Right hindlimb (tissue), 1 donor: ENCODE results near the gene TEX101.

Experiments used
- DNase-seq: peaks from one replicate; pipeline ENCODE4 v3.0.0-alpha.2; 2018

The TEX101 gene

DNA sequence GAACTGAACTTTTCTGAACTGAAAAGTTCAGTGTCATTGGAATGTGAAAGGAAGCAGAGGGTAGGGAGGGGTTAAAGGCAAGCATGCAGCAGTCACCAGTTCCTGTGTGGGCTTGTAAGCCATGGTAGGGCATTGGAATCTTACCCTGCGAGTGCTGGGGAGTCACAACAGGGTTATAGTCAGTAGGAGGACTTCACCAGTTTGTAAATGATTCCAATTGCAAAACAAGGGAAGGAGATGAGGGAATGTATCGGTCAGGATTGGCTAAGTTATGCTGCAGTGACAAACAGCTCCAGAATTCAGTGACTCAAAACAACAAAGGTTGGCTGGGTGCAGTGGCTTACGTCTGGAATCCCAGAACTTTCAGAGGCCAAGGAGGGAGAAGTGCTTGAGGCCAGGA, 37.9 kb downstream of the TEX101 start:
- DNase-seq = no peak

DNA sequence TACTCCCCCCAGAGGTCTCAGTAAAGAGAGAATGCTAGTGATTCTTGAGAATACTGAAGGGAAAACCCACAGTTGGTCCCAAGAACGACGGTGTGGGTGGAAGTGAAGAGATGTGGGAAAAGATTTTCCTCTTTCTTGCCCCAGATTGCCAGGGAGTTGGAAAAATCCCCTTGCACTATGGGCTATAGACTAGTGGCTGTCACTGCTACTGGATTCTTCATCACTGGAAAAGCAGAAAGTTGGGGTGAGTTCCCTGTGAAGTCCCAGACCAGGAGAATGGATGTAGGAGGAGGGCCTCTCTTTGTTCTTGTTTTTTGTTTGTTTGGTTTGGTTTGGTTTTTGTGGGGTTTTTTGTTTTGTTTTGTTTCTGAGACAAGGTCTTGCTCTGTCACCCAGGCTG, 39.3 kb downstream of the TEX101 start:
- no peak for DNase-seq

DNA sequence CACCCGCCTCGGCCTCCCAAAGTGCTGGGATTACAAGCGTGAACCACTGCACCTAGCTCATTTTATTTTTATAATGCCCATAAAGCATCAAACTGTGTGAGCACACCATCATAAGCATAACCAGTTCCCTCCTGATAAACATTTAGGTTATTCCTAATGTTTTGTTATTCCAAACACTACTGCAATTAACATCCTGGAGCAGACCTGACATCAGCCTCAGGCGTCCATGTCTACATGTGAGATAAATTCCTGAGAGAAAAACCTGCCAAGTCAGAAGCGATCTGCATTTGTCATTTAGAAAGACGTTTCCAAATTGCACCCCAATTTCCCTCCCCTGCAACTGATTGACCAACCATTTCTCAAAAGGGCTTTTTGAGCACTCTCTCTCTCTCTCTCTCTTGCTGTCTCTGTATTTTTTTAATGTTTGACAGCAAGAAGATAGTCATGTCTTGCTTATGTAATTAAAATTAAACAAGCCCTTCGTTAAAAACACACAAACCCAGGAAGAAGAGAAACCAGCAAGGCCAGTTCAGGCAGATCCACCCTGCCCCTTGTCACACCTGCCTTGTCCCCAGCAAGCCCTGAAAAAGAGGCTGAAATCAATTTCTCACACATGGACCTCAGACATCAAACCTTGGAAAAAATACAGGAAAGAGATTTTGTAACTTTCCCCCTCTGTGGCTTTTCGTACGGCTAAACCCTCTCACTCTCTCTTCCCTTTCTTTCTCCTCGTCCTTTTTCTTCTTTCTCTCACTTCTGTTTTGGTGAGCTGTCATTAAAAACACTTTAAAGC, 40.8 kb downstream of the TEX101 start:
- DNase-seq = no peak

DNA sequence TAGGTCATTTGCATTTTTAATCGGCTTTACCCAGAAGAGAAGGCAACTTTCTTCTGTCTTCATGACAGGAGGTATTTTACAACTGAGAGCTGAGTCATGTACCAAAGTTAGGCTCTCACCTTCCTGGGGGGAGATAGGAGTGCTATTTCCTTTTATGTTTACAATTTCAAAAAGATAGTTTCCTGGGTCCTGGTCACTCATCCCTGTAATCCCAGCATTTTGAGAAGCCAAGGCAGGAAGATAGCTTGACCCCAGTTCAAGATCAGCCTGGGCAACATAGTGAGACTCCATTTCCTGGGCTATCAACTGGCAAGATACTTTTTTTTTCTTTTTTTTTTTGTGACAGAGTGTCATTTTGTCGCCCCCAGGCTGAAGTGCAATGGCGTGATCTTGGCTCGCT, 43.1 kb downstream of the TEX101 start:
- DNase-seq = no peak

DNA sequence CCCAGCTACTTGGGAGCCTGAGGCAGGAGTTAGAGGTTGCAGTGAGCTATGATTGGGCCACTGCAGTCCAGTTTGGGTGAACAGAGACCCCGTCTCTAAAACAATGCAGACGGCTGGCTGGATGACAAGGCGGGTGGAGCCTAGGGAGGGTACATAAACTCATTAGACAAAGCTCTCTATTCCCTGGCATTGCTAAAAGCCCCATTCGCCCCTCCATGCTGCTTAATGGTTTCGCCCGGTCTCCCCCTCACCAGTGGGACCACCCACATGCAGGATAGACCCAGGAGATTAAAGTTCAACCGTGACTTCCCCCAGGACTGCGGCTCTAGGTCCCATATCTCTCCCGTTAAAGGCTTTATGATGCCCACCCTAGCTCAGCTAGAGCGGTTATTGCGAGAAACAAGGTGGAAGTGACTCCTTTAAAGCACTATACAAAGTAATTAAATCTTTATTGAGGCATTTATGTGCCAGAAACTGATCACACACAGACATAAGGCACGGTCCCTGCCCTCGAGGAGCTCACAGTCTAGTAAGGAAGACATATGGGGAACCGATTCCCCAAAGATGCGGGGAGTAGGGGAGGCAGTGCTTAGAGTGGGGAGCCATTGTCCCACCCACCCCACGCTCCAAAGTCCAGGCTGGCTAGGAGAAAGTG, 45.8 kb downstream of the TEX101 start:
- no peak for DNase-seq

DNA sequence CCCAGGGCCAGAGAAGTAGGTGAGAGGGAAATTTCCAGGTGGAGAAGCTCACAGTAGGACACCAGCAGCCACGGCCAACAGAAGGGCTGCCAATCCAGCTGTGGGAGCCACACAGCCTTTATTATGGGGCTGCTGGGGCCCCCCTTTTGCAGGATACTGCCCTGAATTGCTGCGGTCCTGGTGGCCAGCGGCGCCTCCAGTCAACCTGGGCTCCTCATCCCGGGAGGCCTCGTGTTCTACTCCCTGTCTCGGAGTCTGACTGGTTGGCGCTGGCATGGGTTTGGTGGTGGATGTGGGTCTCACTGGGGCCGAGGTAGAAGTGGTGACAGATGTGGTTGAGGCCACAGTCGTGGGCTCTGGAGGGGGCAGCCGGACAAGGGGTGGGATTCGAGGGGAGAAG, 46.6 kb downstream of the TEX101 start:
- no peak for DNase-seq

DNA sequence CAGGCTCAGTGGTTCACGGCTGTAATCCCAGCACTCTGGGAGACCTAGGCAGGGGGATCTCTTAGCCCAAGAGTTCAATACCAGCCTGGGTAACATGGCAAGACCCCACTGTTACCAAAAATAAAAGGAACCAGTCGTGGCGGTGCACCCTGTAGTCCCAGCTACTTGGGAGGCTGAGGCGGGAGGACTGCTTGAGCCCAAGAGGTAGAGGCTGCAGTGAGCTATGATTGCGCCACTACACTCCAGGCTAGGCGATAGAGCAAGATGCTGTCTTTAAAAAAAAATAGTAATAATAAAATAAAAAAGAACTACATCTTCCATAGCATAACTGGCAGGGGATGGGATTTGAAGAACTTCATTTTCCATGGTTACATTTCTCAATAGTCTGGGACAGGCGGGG, 47.7 kb downstream of the TEX101 start:
- DNase-seq = no peak

DNA sequence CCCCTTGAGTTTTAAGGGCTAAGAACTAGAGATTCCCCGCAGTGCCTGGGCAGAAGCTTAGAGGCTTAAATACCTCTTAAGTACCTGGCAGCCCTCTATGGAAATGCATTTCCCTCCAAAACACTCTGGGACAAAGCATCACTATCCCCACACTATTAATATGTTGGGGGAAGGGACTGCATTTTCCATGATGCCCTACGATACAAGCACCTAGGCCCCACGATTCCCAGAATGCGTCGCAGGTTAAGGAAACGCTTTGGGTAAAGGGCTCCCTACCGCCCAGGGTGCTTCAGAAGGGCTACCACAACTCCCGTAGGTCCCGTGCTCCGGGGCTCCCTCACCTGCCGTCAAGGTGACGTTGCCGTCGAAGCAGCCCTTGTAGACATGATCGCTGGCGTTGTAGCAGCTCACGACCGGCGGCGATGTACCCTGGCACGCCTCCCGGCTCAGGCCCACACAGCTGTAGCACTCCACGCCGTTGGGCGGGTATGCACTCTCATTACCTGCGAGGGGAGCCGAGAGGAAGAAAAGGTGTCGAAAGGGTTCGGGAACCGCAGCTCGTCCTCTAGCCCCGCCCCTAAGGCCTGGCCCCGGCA, 48.2 kb downstream of the TEX101 start:
- no peak for DNase-seq

DNA sequence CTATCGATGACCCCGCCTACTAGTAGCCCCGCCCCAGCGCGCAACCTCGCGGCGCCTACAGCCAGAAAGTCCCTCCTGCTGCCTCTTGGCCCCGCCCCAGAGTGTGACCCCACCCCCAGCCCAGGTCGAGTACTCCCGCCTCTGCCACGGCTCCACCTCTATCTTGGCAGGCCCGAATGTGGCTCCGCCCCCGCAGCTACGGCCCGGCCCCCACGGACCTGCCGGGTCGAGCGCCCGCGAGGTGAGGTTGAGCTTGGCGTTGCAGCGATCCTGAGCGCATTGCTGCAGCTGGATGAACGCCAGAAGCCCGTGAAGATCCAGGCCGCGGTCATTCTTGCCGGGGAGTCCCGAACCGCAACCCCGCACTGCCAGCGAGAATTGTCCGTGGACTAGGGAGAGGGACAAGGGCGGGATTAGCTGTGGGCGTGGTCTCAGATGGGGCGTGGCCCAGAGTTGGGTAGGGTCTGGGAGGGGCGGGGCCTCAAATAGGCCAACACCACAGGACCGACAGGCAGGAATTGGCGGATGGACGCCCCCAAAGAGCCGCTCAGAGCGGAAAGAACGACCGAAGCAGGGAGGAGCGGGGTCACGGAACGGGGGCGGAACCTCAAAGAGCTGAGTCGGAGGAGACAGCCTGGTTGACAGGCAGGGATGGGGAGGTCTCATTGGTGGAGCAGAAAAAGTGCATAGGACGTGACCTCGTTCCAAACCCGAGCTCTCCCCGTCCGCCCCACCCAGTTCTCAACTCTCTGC, 48.9 kb downstream of the TEX101 start:
- peak; percentile 97 for DNase-seq

DNA sequence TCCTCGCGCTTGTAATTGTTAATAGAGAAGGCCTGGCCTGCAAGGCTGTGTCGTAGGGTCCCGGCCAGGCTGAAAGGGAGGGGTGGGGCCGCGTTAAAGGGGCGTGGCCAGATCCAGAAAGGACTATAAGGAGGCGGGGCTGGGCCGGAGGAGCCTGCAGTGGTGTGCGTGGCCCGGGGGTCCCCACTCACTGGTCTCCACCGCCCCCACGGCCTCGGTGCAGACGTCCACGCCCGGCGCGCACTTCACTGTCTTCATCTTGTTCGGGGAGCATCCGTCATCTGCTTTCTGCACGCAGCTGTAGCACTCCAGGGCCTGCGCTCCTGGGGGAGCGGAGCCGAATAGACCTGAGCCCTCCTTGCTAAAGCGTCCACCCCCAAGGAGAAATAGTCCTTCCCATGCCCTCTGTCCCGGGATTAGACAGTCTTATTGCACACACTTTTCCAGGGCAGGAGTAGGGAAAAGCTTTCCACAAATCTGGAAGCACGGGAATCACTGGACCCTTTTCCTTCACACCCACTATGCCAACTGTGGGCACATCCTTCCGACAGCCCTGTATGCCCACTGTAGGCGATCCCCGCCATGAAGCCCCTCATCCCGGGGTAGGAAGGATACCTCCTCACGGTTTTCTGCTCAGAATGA, 49.6 kb downstream of the TEX101 start:
- no peak for DNase-seq

DNA sequence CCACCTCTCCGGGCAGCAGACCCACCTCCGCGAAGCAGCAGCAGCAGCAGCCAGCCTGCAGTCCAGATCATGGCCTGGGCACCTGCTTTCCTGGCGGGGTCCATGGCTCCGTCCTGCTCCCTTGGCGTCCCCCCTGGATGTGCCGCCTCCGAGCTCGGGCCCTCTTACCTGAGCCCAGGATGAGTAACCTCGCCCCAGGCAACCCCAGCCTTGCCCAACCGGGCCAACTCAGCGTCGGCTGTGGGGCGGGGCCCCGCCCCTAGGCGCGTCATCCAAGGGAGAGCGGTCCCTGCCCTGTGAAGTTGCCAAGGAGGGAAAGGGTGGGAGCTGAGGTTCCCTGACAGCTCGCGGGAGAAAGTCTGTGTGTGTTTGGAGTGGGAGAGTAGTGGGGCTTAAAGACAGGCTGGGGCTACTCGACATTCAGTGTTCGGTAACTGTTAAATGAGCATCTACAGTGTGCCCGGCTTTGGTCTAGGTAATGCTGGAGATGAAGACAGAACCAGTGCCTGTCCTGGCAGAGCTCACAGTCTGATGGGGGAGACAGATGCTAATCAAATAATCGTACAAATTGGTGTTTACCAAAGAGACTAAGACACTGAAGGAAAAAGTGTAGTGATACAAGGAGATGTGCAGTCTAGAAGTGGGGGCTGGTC, 50.9 kb downstream of the TEX101 start, which contains the start of gene LYPD3:
TSS of gene LYPD3 (minus strand) at position 141 of the 653 bp plus-strand sequence. CDS start at position 104, 37 bp downstream.
- DNase-seq = no peak

DNA sequence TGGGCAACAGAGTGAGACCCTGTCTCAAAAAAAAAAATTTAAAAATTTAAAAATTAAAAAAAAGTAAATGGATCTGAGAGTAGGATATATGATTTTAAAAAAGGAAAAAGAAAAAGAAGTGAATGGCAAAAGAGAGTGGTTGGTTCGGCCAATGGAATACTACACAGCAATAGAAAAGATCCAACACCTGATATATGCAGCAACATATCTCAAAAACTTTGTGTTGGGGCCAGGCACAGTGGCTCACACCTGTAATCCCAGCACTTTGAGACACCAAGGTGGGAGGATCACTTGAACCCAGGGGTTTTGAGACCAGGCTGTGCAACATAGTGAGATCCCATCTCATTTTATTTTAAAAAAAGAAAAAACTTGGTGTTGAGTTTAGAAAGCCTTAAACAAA, 52.1 kb downstream of the TEX101 start:
- no peak for DNase-seq

DNA sequence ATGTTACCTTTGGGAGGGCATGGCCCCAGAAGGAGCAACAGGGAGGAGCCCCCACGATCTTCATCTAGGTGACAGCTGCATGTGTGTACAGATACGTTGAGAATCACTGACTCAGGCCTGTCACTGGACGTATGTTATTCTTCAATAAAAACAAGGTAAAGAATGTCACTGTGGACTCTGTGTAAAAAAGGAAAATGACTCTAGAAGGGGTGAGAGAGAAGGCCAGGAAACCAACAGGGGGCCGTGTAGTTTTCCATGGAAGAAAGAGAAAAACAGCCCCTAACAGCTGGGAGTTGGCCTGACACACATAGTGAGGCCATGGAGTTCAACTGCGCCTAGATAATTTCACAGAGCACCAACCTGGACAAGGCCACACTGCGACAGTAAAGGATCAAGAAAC, 52.6 kb downstream of the TEX101 start:
- no peak for DNase-seq

DNA sequence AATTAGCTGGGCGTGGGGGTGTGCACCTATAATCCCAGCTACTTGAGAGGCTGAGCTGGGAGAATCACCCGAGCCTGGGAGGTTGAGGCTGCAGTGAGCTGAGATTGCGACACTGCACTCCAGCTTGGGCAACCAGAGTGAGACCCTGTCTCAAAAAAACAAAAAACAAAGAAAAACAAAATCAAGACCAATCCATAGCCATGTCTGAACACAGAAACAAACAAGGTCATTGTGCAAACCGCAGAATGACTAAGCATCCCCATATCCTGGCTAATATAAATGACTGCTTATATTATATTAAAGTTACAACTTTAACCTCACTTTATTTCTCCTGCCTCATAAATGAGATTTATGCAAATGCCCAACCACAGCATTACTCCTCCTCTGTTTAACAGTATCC, 53.0 kb downstream of the TEX101 start:
- DNase-seq = no peak
